Measurements from ENCODE around the gene NUFIP2. TPM values are rescaled to one million over a fixed set of nuclear protein-coding genes. Genes with fewer than 3 reads are reported as not detected.

Gene NUFIP2
- total RNA-seq, 1 experiment from 2014 or later, result 93.4 TPM

DNA sequence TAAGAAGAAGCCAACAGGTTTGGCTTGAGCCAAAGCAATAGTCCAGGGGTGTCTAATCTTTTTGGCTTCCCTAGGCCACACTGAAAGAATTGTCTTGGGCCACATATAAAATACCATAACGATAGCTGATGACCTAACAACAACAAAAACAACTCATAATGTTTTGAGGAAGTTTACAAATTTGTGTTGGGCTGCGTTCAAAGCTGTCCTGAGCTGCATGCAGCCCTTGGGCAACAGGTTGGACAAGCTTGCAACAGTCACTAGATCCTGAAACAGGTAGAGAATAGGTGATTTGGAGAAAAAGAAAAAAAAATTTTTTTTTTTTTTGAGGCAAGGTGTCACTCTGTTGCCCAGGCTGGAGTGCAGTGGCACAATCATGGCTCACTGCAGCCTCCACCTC is 42.8 kb downstream of the NUFIP2 start:
- H3K36me3 ChIP-seq (ENCODE audit: insufficient read depth, low read length, poor library complexity, severe bottlenecking), result peaks cover 7% of the 10 kb centered on the region
- TF ChIP-seq, protein P1, sequence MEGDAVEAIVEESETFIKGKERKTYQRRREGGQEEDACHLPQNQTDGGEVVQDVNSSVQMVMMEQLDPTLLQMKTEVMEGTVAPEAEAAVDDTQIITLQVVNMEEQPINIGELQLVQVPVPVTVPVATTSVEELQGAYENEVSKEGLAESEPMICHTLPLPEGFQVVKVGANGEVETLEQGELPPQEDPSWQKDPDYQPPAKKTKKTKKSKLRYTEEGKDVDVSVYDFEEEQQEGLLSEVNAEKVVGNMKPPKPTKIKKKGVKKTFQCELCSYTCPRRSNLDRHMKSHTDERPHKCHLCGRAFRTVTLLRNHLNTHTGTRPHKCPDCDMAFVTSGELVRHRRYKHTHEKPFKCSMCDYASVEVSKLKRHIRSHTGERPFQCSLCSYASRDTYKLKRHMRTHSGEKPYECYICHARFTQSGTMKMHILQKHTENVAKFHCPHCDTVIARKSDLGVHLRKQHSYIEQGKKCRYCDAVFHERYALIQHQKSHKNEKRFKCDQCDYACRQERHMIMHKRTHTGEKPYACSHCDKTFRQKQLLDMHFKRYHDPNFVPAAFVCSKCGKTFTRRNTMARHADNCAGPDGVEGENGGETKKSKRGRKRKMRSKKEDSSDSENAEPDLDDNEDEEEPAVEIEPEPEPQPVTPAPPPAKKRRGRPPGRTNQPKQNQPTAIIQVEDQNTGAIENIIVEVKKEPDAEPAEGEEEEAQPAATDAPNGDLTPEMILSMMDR (conservative IDR thresholded peaks at IDR 0.05; ENCODE audit: low read depth, low read length), result no peak
- no peak for TF ChIP-seq EZH2 (IDR thresholded peaks at IDR 0.05; ENCODE audit: borderline replicate concordance, low read depth, low read length, poor library complexity, severe bottlenecking)
- H3K4me1 ChIP-seq (ENCODE audit: insufficient read depth, low read length, poor library complexity, severe bottlenecking), result peaks cover 7% of the 10 kb centered on the region
- no peak overlapping the region for H3K27ac ChIP-seq (ENCODE audit: low read depth, low read length, poor library complexity, severe bottlenecking)
- no peaks in the 10 kb centered on the region for H3K27me3 ChIP-seq (replicated peaks; ENCODE audit: insufficient read depth, low read depth, low read length, poor library complexity)
- no peak overlapping the region for H3K4me3 ChIP-seq (ENCODE audit: low read depth, low read length, poor library complexity, severe bottlenecking)
- no peaks in the 10 kb centered on the region for H3K9me3 ChIP-seq (ENCODE audit: low read depth, low read length, poor library complexity, severe bottlenecking)
- DNase-seq (ENCODE audit: low spot score), result no peak
- ChIA-PET POLR2A (ENCODE audit: low non-redundant PET) (no interaction called here), CTCF (interaction anchor here (0.6 to 2.0 kb wide), 3 partner anchors 11 to 316 kb away, joined by 3 to 5 read pairs (median 3); partner anchors contain the start of gene ABHD15)
- intact Hi-C loops (cut with micrococcal nuclease; ENCODE audit: unreplicated experiment), result no loop called here
- BruUV-seq (replicated peaks), result no TSS peak

DNA sequence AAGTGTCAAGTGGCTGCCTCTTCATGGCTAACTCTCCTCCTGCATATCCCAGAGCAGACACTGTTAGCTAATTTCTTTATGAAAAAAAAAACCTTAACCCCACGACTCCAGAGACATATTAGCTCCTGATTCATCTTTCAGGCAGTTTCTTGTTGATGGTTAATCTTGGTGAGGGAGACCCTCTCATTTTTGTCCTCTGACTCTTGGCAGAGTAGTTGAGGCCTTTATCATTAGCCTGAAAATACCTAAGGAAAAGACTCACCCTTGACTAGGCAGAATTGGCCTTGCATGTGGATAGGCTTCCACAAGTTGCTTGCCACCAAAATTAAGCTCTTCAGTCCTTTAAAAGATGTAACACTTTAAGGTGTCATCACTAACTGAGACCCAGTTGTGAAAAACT is 43.3 kb downstream of the NUFIP2 start:
- no peak for DNase-seq (ENCODE audit: low spot score)
- H3K27ac ChIP-seq (ENCODE audit: low read depth, low read length, poor library complexity, severe bottlenecking), result no peak overlapping the region

DNA sequence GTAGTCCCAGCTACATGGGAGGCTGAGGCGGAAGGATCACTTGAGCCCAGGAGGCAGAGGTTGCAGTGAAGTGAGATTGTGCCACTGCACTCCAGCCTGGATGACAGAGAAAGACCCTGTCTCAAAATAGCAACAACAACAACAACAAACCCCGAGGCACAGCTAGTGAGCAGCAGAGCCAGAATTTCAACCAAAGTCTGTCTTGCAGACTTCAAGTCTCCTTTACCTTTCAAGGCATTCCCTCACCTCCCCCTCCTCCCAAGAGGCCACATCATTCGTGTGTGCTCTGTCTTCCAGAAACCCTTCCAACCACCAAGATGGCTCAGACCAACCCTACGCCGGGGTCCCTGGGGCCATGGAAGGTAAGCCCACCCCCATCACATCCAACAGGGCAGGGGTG is 45.1 kb downstream of the NUFIP2 start:
- Histone ChIP-seq H3K27ac (ENCODE audit: low read depth, low read length, poor library complexity, severe bottlenecking) (no peak overlapping the region), H3K9me3 (ENCODE audit: low read depth, low read length, poor library complexity, severe bottlenecking) (no peaks in the 10 kb centered on the region), H3K4me3 (ENCODE audit: low read depth, low read length, poor library complexity, severe bottlenecking) (no peak overlapping the region), H3K36me3 (ENCODE audit: insufficient read depth, low read length, poor library complexity, severe bottlenecking) (no peaks in the 10 kb centered on the region), H3K27me3 (replicated peaks; ENCODE audit: insufficient read depth, low read depth, low read length, poor library complexity) (no peaks in the 10 kb centered on the region), H3K4me1 (ENCODE audit: insufficient read depth, low read length, poor library complexity, severe bottlenecking) (no peaks in the 10 kb centered on the region)
- CTCF ChIA-PET, result no interaction called here
- TF ChIP-seq EZH2 (IDR thresholded peaks at IDR 0.05; ENCODE audit: borderline replicate concordance, low read depth, low read length, poor library complexity, severe bottlenecking), result no peak
- TF ChIP-seq, protein P1 (conservative IDR thresholded peaks at IDR 0.05; ENCODE audit: low read depth, low read length), result no peak
- intact Hi-C loops (cut with micrococcal nuclease; ENCODE audit: unreplicated experiment), result no loop called here
- no peak for DNase-seq (ENCODE audit: low spot score)
- POLR2A ChIA-PET (ENCODE audit: low non-redundant PET), result no interaction called here
- BruUV-seq (replicated peaks), result no TSS peak

More for the DNA sequence above, 43.3 kb downstream of the NUFIP2 start:
- H3K36me3 ChIP-seq (ENCODE audit: insufficient read depth, low read length, poor library complexity, severe bottlenecking), result peaks cover 7% of the 10 kb centered on the region
- CTCF ChIA-PET, result interaction anchor here (0.6 to 2.0 kb wide), 3 partner anchors 10 to 316 kb away, joined by 3 to 5 read pairs (median 3); partner anchors contain the start of gene ABHD15
- POLR2A ChIA-PET (ENCODE audit: low non-redundant PET), result interaction anchor here (0.6 kb wide), 1 partner anchor 17 kb away, joined by 3 read pairs; no protein-coding TSS in a partner anchor
- H3K4me3 ChIP-seq (ENCODE audit: low read depth, low read length, poor library complexity, severe bottlenecking), result no peak overlapping the region
- intact Hi-C loops (cut with micrococcal nuclease; ENCODE audit: unreplicated experiment), result no loop called here
- H3K9me3 ChIP-seq (ENCODE audit: low read depth, low read length, poor library complexity, severe bottlenecking), result no peaks in the 10 kb centered on the region
- BruUV-seq (replicated peaks), result no TSS peak
- no peaks in the 10 kb centered on the region for H3K27me3 ChIP-seq (replicated peaks; ENCODE audit: insufficient read depth, low read depth, low read length, poor library complexity)
- H3K4me1 ChIP-seq (ENCODE audit: insufficient read depth, low read length, poor library complexity, severe bottlenecking), result peaks cover 2% of the 10 kb centered on the region
- no peak for TF ChIP-seq EZH2 (IDR thresholded peaks at IDR 0.05; ENCODE audit: borderline replicate concordance, low read depth, low read length, poor library complexity, severe bottlenecking)
- TF ChIP-seq, protein P1 (conservative IDR thresholded peaks at IDR 0.05; ENCODE audit: low read depth, low read length), result no peak

Measured in A673 (cell line).